ENCODE results near the gene NTN1.
"Not testable (repeated sequence)": the region's sequence is repeated elsewhere in the genome, so short reads cannot be mapped to it uniquely, and the experiment has no call there.

NTN1 gene

GRCh38 chr17:9021158-9021991 is at the start of gene NTN1:
Gene NTN1, plus strand, starts transcription at chr17:9021510. Its CDS starts 864 bp downstream, at chr17:9022374.
- DNase-seq (ENCODE audit: insufficient read length, low spot score) (no peak), FAIRE-seq (no peak)
- TF ChIP-seq CTCF (IDR thresholded peaks at IDR 0.05; ENCODE audit: insufficient read depth, missing control alignments), result no peak

- no peak for TF ChIP-seq CTCF (IDR thresholded peaks at IDR 0.05; ENCODE audit: insufficient read depth, missing control alignments)
- FAIRE-seq (no peak), DNase-seq (ENCODE audit: insufficient read length, low spot score) (no peak)
These were observed 46.1 kb upstream of the NTN1 start for GRCh38 chr17:8975091-8975725.

- no peak for FAIRE-seq
- no peak for TF ChIP-seq CTCF (IDR thresholded peaks at IDR 0.05; ENCODE audit: insufficient read depth, missing control alignments)
- no peak for DNase-seq (ENCODE audit: insufficient read length, low spot score)
These were observed 44.7 kb upstream of the NTN1 start for GRCh38 chr17:8976638-8977037.

- DNase-seq (ENCODE audit: insufficient read length, low spot score) (no peak), FAIRE-seq (no peak)
- TF ChIP-seq CTCF (IDR thresholded peaks at IDR 0.05; ENCODE audit: insufficient read depth, missing control alignments), result no peak
These were observed 41.6 kb upstream of the NTN1 start for GRCh38 chr17:8979715-8980114.

GRCh38 chr17:8981443-8981842 is 39.9 kb upstream of the NTN1 start:
- FAIRE-seq (no peak), DNase-seq (ENCODE audit: insufficient read length, low spot score) (no peak)
- no peak for TF ChIP-seq CTCF (IDR thresholded peaks at IDR 0.05; ENCODE audit: insufficient read depth, missing control alignments)

GRCh38 chr17:8984225-8984624 is 37.1 kb upstream of the NTN1 start:
- not testable (repeated sequence) for FAIRE-seq; DNase-seq (ENCODE audit: insufficient read length, low spot score)

- DNase-seq (ENCODE audit: insufficient read length, low spot score) (no peak), FAIRE-seq (no peak)
- TF ChIP-seq CTCF (IDR thresholded peaks at IDR 0.05; ENCODE audit: insufficient read depth, missing control alignments), result no peak
These were observed 36.1 kb upstream of the NTN1 start for GRCh38 chr17:8985054-8985701.
